ENCODE data around the gene CCDC57.

The CCDC57 gene

GRCh38 chr17:82217120-82217529, 4.5 kb upstream of the CCDC57 start:
- peaks cover 14% of the 10 kb centered on the region for H3K4me1 ChIP-seq (ENCODE audit: low read length)
- H3K9me3 ChIP-seq (replicated peaks; ENCODE audit: insufficient read depth, low read length), result no peaks in the 10 kb centered on the region
- no peaks in the 10 kb centered on the region for H3K36me3 ChIP-seq (replicated peaks; ENCODE audit: insufficient read depth, low read length)
- H3K4me3 ChIP-seq (ENCODE audit: low read length), result no peak overlapping the region
- 0 out of 2 replicates have a peak, but pooled peaks cover 3% of the 10 kb centered on the region for H3K27me3 ChIP-seq (replicated peaks; ENCODE audit: insufficient read depth, low read length)
- H3K79me2 ChIP-seq (ENCODE audit: low read length), result no peaks in the 10 kb centered on the region
- peak overlapping the region; percentile 2; the same call in 1 of the 2 replicates for H2AFZ ChIP-seq (ENCODE audit: low read length)
- H3K9me2 ChIP-seq (replicated peaks; ENCODE audit: insufficient read depth, low read length), result no peaks in the 10 kb centered on the region
- peak overlapping the region; percentile 6; the same call in 1 of the 2 replicates for H3K9ac ChIP-seq (ENCODE audit: low read length)
- no peaks in the 10 kb centered on the region for H3F3A ChIP-seq (ENCODE audit: insufficient read depth, low read length)
- DNase-seq, result no peak
- no peak overlapping the region for H3K4me2 ChIP-seq (ENCODE audit: low read depth, low read length)
- H4K20me1 ChIP-seq (ENCODE audit: insufficient read depth, low read length), result no peaks in the 10 kb centered on the region
- H3K27ac ChIP-seq (ENCODE audit: low read length), result no peak overlapping the region
- TF ChIP-seq CTCF (IDR thresholded peaks at IDR 0.05; ENCODE audit: low read length) (no peak), EZH2phosphoT487 (IDR thresholded peaks at IDR 0.05; ENCODE audit: low read length) (no peak), EZH2 (optimal IDR thresholded peaks at IDR 0.05; ENCODE audit: low read depth, low read length) (no peak)

GRCh38 chr17:82216301-82217119, 3.9 kb upstream of the CCDC57 start:
- peak; percentile 42 for DNase-seq
- peak overlapping the region; percentile 24; the same call in 1 of the 2 replicates for H3K27ac ChIP-seq (ENCODE audit: low read length)
- H4K20me1 ChIP-seq (ENCODE audit: insufficient read depth, low read length), result no peaks in the 10 kb centered on the region
- H3K9ac ChIP-seq (ENCODE audit: low read length), result peak overlapping the region; percentile 6; the same call in 1 of the 2 replicates
- H3K79me2 ChIP-seq (ENCODE audit: low read length), result peaks cover 5% of the 10 kb centered on the region; the same call in 1 of the 2 replicates
- no peaks in the 10 kb centered on the region for H3K9me2 ChIP-seq (replicated peaks; ENCODE audit: insufficient read depth, low read length)
- TF ChIP-seq EZH2 (optimal IDR thresholded peaks at IDR 0.05; ENCODE audit: low read depth, low read length) (no peak), EZH2phosphoT487 (IDR thresholded peaks at IDR 0.05; ENCODE audit: low read length) (no peak), CTCF (IDR thresholded peaks at IDR 0.05; ENCODE audit: low read length) (no peak)
- H3K4me2 ChIP-seq (ENCODE audit: low read depth, low read length), result no peak overlapping the region
- H3F3A ChIP-seq (ENCODE audit: insufficient read depth, low read length), result no peaks in the 10 kb centered on the region
- 0 out of 2 replicates have a peak, but pooled peaks cover 3% of the 10 kb centered on the region for H3K27me3 ChIP-seq (replicated peaks; ENCODE audit: insufficient read depth, low read length)
- peak overlapping the region; percentile 2; the same call in 1 of the 2 replicates for H2AFZ ChIP-seq (ENCODE audit: low read length)
- H3K36me3 ChIP-seq (replicated peaks; ENCODE audit: insufficient read depth, low read length), result no peaks in the 10 kb centered on the region
- H3K4me1 ChIP-seq (ENCODE audit: low read length), result peaks cover 14% of the 10 kb centered on the region
- no peak overlapping the region for H3K4me3 ChIP-seq (ENCODE audit: low read length)
- H3K9me3 ChIP-seq (replicated peaks; ENCODE audit: insufficient read depth, low read length), result no peaks in the 10 kb centered on the region

- H4K20me1 ChIP-seq (ENCODE audit: insufficient read depth, low read length), result no peaks in the 10 kb centered on the region
- H3K4me2 ChIP-seq (ENCODE audit: low read depth, low read length), result no peak overlapping the region
- H3F3A ChIP-seq (ENCODE audit: insufficient read depth, low read length), result no peaks in the 10 kb centered on the region
- no peak overlapping the region for H3K9ac ChIP-seq (ENCODE audit: low read length)
- no peak for TF ChIP-seq EZH2phosphoT487 (IDR thresholded peaks at IDR 0.05; ENCODE audit: low read length)
- no peak for TF ChIP-seq CTCF (IDR thresholded peaks at IDR 0.05; ENCODE audit: low read length)
- TF ChIP-seq EZH2 (optimal IDR thresholded peaks at IDR 0.05; ENCODE audit: low read depth, low read length), result no peak
- H3K36me3 ChIP-seq (replicated peaks; ENCODE audit: insufficient read depth, low read length), result no peaks in the 10 kb centered on the region
- peaks cover 14% of the 10 kb centered on the region for H3K4me1 ChIP-seq (ENCODE audit: low read length)
- DNase-seq, result peak; percentile 3
- H3K27ac ChIP-seq (ENCODE audit: low read length), result no peak overlapping the region; the same call in 1 of the 2 replicates
- no peaks in the 10 kb centered on the region for H3K27me3 ChIP-seq (replicated peaks; ENCODE audit: insufficient read depth, low read length)
- no peak overlapping the region for H3K4me3 ChIP-seq (ENCODE audit: low read length)
- no peak overlapping the region for H2AFZ ChIP-seq (ENCODE audit: low read length)
- H3K9me2 ChIP-seq (replicated peaks; ENCODE audit: insufficient read depth, low read length), result no peaks in the 10 kb centered on the region
- peaks cover 11% of the 10 kb centered on the region; the same call in 1 of the 2 replicates for H3K79me2 ChIP-seq (ENCODE audit: low read length)
- H3K9me3 ChIP-seq (replicated peaks; ENCODE audit: insufficient read depth, low read length), result no peaks in the 10 kb centered on the region
Observed at GRCh38 chr17:82215972-82216300, 3.3 kb upstream of the CCDC57 start.

All from MM.1S (cell line).